T-helper 1 cell (primary cell): ENCODE data around the gene IPMK.
"Not testable (repeated sequence)": the region's sequence is repeated elsewhere in the genome, so short reads cannot be mapped to it uniquely, and the experiment has no call there.

Source experiments
- DNase-seq, 5 donors: peaks; one replicate each; pipeline ENCODE4 v3.0.0-alpha.2; 2012 to 2020

The IPMK gene

DNA sequence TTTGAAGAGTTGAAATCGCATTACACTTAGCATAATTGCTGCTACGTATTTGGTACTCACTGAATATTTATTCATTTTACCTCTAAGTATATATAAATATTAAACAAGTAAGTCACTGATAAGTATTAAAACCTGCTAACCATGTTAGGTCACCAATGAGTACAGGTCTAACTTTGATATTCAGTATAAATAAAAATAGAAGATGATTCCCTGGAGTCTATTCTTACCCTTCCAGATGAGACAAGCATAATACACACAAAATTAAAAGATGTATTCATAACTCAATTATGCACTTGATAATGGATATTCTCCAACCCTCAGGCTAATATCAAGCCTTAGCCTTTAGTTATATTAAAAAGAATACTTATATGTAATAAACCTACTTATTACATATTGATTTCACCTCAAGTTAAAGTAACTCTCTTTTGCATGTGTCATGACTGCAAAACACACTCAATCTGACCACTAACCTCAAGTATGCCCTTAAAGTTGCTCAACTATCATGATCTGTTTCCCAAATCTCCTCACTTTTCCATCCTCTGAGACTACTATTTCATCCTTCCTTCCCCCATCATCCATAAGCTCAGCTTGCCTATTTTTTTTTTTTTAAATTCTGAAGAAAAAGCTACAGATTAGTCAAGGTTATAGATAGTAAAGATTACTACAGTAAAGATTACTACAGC is 46.8 kb downstream of the IPMK start:
- DNase-seq = no peak

DNA sequence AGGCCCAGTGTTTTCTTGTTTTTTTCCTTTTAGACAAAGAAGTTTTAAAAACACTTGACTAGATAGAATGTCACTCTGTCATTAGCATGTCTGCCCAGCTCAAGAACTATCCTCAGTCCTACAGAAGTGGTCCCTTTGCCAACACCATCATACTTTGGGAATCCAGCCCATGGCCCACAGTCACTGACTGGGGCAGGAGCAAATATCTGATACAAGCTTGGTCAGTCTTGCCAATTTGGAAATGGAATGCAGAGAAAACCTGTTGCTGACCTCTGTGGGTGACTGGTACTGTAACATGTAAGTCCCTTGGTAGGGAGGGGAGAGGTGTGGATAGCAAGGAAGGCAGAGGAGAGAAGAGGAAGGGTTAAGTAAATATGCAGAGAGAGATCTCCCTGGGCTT is 47.8 kb downstream of the IPMK start:
- DNase-seq = no peak

DNA sequence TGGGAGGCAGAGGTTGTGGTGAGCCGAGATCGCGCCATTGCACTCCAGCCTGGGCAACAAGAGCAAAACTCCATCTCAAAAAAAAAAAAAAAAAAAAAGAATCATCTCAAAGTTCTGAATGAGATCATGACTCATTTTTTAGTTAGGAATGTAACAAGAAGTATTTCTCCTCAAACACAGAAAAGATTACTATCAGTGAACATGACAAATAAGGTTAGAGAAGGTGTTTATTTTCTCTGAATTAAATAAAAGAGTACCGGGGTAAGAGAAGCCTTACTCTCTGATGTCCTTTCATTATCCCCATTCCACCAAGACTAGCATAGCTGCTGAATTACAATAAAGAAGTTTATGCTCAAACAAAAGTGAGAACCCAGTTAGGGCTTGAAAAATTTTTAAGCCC is 50.1 kb downstream of the IPMK start:
- DNase-seq = no peak

DNA sequence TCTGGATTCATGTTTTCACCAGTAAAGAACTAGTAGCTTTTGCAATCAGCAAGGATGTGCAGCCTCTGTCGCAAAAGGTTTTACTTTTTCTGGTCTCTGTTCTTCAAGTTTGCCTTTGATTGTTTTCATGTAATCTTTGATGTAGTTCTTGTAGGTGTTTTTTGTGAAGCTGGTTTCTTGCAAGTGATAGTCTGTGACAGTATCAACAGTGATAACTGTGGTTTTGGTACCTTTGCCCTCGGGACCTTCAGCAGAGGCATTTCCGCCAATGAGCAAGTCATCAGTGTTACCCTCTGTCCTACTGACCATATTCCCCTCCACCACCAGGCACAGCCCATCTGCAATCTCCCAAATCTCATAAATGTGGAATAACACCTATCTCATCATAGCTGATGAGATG is 55.1 kb downstream of the IPMK start:
- no peak for DNase-seq

DNA sequence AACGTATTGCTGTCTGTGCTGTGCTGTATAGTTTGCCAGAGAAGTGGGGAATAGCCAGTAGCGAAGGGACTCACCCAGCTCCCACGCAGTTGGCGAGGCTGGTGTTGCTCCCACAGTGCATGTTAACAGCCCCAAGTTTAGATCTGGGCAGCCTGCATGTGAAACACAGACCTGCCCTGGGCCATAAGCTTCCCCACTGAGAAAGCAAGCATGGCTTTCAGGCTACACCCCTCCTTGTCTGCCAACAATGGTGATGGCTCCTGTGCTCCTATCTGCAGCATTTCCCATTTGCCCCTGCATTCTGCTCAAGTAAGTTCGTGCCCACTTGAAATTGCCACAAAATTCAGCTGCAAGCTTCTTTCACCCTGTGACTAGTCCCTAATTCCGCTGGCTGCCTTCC is 57.5 kb downstream of the IPMK start:
- no peak for DNase-seq

DNA sequence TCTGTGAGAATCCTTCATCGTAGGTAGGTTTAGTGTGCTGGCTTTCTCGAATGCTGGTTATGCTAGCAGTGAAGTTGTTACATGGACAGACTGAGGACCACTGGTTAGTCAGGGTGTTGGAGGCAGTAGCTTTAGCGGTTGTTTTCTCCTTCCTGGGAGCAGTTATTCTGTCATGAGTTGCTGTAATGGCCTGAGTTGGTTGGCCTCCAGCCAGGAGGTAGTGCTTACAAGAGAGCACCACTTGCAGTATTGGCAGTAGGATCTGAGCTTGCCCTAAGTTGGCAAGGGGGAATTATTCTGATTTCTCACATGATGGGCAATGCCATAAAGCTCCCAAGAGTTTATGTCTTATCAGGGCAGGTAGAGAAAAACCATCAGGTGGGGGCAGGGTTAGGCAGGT is 58.0 kb downstream of the IPMK start:
- no peak for DNase-seq

DNA sequence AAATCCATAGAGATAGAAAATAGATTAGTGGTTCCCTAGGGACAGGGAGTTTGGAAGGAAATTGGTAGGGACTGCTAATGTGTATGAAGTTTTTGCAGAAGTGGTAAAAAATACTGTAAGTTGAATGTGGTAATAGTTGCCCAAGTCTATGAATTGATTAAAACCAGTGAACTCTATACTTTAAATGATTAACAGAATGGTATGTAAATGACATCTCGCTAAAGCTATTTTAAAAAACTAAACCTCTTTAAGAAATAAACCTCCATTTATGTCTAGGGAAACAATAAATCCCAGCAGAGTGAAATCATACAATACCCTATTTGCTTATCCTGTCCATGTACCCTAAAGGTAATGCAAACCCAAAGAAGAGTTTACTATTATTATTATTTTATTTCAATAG is 61.4 kb downstream of the IPMK start:
- DNase-seq = no peak

DNA sequence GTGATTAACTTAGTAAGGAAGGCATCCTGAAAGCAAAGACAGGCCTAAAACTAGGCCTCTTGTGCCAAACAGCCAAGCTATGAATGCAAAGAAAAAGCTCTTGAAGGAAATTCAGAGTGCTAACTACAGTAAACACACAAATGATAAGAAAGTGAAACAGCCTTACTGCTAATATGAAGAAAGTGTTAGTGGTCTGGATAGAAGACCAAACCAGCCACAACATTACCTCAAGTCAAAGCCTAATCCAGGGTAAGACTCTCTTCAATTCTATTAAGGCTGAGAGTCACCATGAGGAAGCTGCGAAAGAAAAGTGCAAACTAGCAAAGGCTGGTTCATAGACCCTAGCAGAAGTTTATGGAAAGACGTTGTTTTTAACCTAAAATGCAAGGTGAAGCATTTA is 66.0 kb downstream of the IPMK start:
- no peak for DNase-seq

DNA sequence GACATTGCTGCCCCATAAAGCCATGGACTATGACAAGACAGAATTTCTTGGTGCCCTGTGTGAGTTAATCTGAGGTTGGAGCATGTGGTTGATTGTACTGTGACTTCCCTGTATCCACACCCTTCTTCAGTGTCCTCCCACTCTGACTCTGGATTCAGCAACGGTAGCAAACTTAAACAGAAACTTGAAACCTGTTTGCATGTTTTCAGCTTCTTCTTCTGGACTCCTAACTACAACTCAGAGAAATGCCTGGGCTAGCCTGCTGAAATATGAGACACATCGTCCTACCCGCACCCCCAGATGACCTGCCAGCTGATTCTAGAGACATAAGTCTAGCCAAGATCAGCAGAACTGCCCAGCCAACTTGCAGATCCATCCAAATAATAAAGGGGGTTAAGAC is 78.4 kb downstream of the IPMK start:
- DNase-seq = no peak

DNA sequence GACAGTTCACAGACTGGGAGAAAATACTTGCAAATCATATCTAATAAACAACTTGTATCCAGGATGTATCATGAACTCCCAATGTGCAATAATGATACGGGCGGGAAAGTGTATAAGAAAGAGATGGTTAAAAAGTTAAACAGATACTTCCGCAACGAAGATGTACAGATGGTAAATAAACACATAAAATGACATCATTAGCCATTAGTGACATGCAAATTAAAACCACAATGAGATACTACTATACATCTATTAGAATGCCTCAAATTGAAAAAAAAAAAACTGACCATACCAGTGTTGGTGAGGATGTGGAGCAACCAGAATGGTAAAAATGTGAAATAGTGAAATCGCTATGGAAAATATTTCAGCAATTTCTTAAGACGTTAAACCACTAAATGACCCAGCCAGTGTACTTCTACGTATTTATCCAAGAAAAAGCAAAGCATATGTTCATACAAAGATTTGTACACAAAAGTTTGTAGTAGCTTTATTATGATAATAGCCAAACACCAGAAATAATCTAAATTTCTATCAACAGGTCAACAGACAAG is 83.5 kb downstream of the IPMK start:
- no peak for DNase-seq

DNA sequence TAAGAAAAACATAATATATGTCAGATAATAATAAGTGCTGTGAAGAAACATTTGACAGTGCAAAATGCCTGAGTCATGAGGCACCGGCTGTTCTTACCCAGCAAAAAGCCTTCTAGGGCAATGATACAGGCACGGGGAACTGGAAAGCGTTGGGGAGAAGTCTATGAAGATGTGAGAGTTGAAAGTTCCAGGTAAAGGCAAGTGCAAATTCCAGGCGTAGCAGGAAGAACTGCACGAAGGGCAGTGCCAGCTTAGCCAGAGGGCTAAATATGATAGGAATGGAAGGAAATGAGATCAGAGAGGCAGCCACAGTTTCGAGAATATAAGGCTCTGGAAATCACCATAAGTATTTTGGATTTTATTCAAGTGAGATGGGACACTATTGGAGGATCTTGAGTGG is 87.0 kb downstream of the IPMK start:
- DNase-seq = no peak

DNA sequence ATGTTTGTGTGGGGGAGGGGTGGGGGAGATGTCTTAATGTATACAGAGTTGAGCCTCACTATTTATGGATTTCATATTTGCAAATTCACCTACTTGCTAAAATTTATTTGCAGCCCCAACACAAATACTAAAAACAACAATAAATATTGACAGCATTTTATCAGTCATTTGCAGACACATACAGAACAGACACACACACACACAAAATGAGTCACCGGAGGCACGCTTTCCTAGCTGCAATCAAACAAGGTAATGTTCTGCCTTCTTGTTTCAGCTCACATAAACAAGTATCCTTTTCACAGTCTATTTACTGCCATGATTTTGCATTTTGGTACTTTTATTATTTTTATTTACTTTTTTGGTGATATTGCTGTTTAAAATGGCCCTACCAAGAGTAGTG is 88.5 kb downstream of the IPMK start:
- no peak for DNase-seq

DNA sequence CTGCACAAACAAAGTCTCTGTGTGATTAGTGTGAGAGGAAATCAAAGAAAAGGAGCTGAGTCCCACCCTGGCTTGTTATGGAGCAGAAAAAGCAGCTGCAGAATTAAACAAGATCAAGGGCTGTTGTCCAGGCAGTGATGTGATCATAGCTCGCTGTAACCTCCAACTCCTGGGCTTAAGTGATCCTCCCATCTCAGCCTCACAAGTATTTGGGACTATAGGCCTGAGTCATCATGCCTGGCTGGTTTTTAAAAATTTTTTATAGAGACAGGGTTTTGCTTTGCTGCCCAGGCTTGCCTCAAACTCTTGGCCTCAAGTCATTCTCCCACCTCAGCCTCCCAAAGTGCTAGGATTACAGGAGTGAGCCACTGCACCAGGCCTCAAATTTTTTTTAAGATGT is 88.9 kb downstream of the IPMK start:
- no peak for DNase-seq

DNA sequence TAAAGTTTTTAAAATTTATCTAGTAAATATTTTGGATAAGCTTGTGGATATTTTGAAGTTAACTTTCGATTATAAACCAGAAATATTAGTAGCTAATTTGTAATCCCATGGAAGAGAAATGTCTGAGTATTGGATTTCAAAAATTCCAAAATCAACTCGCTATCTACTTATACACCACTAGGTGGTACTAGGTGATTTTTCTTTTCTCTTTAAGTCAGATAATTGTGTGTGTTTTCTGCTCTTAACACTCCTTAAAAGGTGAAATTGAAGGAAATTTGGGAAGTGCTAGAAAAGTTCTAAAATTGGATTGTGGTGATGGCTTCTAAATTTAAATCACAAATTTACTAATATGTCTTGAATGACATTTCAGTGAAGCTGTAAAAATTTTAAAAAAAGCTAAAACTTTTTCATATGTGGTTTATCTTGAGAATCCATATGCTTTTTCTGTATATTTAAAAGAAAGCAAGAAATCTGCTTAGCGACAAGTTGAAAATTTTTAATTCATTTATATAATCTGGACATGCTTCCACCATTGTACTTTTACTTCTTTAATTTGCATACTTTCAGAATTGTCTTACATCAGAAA is 90.2 kb downstream of the IPMK start:
- no peak for DNase-seq

DNA sequence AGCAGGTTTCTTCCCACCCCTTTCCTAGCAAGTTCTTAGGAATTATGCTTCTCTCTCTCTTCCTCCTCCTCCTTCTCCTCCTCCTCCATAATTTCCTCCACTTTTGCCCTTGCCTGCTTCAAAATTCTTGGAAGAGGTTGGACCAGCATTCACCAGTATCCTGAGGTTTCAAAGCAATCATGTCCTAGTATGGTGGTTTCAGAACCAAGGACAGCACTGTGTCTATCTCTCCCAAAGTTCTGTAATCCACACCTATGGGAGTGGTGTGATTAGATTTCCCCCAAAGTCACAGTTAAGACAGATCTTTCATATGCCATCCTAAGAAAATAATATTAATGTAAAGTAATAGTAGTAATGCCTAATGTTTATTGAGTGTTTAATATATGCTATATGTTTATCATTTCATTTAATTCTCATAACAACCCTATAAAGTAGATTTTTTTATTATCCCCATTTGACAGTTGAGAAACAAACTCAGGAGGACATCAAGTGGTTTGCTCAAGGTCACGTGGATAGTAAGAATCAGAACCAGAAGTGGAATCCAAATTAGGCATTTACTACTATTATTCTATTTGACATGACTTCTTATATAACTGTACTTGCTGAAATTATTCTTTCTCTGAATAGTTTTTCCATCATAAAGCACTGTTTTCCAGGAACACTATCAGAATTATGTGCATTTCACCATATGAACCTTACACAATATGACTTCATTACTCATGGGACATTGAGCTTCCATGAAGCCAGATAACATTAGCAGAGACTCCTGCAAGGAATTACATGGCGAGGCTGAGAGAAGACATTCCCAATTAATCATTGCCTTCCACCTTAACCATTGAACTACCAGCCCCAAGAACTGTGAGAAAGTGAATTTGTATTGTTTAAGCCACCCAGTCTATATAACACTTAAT is 91.4 kb downstream of the IPMK start:
- no peak for DNase-seq

DNA sequence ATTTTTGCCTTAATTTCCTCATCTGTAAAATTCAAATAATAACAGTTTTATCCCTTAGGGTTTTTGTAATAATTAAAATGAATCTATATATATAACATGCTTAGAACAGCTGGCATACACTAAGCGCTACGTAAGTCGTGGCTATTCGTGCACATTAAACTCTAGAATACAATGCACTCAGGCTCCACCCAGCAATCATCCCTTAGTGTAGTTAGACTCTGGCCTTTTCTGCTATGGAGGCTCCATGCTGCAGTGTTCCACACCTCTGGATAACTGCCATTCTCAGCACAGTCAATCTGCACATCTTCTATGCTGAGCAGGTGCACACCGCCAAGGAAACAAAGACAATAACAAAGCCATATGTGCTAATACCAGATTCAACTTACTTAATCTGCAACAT is 92.9 kb downstream of the IPMK start:
- no peak for DNase-seq

DNA sequence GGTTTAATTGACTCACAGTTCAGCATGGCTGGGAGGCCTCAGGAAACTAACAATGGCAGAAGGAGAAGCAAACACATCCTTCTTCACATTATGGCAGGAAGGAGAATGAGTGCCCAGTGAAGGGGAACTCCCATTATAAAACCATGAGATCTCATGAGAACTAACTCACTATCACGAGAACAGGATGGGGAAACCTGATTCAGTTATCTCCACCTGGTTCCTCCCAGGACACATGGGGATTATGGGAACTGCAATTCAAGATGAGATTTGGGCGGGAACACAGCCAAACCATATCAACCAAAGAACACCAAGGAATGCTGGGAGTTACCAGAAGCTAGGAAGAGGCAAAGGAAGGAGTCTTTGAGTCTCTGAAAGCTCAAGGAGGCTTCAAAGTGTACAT is 94.3 kb downstream of the IPMK start:
- DNase-seq = no peak

DNA sequence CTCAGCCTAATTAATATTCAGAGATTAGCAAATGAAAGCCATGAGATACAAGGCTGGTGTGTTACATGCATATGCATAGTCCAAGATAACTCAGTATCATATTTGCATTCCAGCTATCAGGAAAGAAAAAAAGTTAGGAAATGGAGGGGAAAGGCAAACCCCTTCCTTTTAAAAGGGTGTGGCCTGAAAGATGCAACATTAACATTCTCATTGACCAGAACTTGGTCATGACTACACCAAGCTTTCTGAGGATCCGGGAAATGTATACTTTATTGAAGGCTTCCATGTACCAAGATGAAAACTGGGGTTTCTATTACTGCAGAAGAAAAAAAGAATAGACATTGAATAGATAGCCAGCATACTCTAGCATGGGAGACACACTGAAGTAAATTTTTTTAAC is 96.5 kb downstream of the IPMK start:
- DNase-seq = no peak

DNA sequence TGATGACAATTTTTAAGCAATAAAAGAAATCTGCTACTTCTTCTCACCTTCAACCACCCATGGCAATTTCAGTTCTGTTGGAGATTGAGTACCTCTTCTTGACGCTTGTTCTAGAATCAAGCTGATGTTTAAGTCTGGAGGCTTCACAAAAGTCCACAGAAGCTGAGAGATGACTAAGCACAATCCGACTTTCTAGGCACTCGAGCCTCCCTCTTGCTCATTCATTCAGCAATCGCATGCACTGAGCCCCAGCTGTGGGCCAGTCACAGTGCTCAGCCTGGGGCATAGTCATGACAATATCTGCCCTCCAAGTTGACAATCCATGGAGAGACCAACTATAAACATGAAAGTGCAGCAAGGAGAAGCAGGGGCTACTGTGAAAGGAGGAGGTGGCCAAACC is 103.2 kb downstream of the IPMK start:
- DNase-seq = no peak

DNA sequence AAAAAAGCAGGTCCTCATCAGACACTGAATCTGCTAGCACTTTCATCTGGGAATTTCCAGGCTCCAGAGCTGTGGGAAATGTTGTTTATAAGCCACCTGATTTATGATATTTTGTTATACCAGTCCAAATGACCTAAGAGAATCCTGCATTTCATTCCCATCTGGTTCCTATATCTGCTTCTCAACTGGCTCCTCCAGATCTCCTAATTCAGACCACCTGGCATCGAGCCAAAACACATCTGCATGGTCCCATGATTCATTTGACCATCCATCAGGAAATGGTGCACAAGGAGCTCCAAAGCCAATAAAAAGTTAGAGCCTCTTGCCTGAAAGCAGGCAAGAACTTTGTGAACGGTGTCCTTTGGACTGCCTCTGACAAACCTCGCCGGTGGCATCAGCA is 108.9 kb downstream of the IPMK start:
- no peak for DNase-seq

DNA sequence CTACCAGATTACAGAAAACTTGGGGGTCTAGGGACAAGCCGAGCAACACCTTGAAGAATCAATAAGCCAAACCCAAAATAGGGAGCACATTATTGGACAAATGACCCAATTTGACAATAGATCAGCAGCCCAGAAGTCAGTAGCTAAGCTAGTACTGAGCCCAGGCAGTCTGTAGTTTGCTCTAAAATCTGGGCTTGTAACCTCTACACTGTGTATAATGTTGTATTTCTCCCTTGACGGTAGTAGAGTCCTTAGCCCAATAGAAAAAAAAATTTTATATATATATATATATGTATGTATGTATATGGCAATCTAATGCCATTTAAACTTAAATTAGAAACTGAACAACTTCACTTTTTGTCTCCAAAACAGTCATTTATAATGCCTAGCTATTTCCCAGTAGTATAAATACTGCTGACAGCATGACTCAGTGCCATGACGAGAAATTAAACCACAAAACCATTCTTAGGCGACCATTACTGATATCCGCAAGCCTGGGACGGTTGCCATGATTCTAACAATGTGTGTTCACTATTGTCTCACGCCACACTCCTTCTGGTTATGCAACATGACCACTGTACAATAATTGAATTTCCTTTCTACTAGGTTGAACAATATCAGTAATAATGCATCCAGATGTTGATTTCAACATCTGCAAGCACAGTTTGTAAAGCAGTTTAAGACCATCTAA is 110.5 kb downstream of the IPMK start:
- DNase-seq = peak in 1 of 5 donors; percentile 20

DNA sequence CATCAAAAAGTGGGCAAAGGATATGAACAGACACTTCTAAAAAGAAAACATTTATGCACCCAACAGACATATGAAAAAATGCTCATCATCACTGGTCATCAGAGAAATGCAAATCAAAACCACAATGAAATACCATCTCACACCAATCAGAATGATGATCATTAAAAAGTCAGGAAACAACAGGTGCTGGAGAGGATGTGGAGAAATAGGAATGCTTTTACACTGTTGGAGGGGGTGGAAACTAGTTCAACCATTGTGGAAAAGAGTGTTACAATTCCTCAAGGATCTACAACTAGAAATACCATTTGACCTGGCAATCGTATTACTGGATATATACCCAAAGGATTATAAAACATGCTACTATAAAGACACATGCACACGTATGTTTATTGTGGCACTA is 111.8 kb downstream of the IPMK start:
- not testable (repeated sequence) for DNase-seq

DNA sequence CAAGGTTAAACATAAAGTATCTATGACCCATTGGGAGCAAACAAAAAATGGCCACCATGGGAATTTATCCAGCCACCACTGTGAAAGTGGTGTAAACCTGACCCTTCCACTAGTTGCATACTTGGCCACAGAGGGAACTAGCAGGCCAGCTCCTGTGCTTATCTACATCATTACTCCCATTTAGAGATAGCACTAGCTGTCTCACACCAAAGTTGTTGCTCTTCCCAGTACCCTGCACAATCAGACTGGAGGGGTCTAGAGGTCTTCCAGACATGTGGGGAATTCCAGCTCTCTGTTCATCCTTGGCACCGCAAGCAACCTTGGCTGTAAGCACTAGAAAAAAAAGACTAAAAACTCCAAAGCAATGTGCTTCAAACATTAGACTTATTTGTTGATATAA is 113.9 kb downstream of the IPMK start:
- DNase-seq = no peak
